Coronary artery (tissue), 2 donors: ENCODE results near the gene CTDP1.

ENCODE experiments used
- DNase-seq: peaks from one replicate; pipeline ENCODE4 v3.0.0-alpha.2; 2017; ENCODE audit warnings: low spot score
- H3K27ac ChIP-seq, 2 donors: fragments of 200-600 bp; sonication (generic); one replicate each; pipeline ENCODE4 v1.5.1; 2016 to 2019
- H3K4me3 ChIP-seq: fragments of 200-600 bp; sonication (generic); 2 replicates; pipeline ENCODE4 v1.5.1; 2016; ENCODE audit warnings: mild to moderate bottlenecking, moderate library complexity
- TF ChIP-seq, protein P1 (sequence below): fragments of 200-600 bp; sonication (generic); IDR thresholded peaks from one replicate; pipeline ENCODE4 v1.5.1; 2019; ENCODE audit warnings: antibody characterized with exemption

The CTDP1 gene

DNA sequence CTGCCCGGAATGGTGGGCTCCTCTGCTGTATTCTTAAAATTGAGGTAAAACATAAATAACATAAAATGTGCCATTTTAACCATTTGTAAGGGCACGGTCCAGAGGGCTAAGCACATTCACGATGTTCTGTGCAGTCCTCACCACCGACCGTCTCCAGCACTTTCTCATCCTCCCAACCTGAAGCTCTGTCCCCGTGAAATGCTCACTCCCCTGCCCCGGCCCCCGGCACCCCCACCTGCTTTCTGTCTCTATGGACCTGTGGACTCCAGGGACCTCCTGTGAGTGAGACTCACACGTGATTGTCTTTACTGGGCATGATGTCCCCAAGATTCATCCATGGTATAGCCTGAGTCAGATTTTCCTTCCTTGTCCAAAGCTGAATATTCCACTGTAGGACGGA lies 38.7 kb upstream of the CTDP1 start:
- H3K4me3 ChIP-seq, result no peak overlapping the region
- no peak for DNase-seq
- TF ChIP-seq, protein P1, sequence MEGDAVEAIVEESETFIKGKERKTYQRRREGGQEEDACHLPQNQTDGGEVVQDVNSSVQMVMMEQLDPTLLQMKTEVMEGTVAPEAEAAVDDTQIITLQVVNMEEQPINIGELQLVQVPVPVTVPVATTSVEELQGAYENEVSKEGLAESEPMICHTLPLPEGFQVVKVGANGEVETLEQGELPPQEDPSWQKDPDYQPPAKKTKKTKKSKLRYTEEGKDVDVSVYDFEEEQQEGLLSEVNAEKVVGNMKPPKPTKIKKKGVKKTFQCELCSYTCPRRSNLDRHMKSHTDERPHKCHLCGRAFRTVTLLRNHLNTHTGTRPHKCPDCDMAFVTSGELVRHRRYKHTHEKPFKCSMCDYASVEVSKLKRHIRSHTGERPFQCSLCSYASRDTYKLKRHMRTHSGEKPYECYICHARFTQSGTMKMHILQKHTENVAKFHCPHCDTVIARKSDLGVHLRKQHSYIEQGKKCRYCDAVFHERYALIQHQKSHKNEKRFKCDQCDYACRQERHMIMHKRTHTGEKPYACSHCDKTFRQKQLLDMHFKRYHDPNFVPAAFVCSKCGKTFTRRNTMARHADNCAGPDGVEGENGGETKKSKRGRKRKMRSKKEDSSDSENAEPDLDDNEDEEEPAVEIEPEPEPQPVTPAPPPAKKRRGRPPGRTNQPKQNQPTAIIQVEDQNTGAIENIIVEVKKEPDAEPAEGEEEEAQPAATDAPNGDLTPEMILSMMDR, result no peak
- no peak overlapping the region for H3K27ac ChIP-seq

DNA sequence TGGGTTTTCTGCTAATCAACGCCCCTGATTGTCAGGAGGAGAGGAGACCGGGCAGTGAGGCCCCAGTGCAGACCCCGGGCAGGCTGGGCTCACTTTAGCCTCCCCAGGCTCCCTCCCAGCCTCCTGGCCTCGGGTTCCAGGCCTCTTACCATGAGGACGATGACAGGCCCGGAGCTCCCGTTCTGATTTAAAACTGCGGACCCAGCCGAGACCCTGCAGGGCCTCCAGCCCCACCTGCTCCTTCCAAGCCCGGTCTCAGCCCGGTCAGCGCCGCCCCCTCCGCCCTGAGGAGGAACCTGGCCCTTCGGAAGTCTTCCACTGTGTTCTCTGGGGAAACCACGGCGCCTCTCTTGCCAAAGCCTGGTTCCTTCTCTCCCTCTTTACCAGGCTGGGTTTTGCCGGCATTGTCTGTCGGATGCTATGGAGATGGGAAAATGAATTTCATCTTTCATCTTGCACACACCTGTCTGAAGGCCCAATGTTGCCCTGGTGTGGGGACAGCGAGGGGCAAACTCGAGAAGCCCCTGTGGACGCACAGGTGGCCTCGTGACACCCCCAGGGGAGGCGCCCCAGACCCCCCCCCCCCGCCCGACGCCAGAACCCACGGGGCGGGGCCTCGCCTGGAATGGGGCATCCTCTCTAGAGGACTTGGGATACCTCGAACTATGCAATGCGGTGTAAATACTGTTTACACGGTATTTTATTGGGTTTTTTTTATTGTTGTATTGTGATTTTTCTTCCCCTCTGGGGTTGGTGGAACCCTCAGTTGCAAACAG lies 37.7 kb upstream of the CTDP1 start:
- DNase-seq, result no peak
- TF ChIP-seq, protein P1, result no peak
- Histone ChIP-seq H3K4me3 (no peak overlapping the region), H3K27ac (no peak overlapping the region)

DNA sequence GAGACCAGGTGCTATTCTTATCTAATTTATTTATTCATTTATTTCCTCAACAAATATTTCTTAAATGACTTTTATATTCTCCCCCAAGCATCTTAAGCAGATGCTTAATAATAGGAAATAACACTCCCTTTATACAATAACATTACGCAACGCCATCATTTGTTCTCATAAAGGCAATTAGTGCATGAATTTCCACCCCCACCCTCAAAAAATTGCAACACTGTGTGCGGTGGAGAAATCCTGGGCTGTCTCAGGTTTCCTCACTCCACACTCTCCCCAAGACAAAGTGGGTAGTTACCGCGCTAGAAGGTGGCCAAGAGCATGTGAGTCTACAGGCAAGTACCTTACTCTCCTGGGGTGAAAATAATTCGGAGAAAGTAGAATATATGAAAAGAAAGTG lies 37.0 kb upstream of the CTDP1 start:
- TF ChIP-seq, protein P1, result no peak
- no peak for DNase-seq
- Histone ChIP-seq H3K4me3 (no peak overlapping the region), H3K27ac (no peak overlapping the region)

DNA sequence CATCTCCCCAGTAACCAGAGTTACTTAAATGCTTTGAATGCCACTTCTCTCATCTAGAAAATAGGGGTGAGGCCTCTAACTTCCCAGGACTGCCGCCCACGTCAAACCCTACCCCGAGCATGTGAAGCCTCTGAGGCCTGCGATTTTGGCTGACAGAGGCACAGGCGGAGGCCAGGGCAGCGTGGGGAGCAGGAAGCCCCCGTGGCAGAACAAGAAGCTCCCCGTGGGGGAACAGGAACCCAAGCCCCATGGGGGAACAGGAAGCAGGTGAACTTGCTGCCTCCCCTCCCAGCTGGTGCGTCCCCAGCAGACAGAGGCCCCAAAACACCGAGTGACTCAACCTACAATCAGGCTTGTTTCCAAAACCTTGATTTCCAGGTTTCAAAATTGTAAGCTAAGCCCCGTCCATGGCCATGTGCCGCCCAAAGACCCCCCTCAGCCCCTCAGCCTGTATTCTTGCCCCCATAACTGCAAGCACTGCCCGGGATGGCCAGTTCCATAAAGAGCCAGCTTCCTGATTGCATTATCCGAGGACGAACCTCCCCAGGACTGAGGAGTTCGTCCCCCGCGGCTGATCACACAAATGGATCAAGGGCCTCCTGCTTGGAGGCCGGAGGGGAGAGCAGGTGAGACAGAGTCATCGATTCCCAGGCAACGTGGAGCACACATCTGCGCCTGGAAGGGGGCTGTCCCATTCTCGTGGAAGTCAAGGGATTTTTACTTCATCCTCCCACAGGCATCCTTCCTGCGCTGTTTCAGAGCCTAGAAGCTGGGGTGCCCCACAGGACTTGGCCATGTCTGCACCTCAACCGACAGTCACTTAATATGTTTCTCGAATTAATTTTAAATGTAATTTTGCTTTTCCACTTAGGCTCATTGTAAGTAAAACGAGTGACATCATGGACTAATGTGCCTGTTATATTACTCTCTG lies 36.3 kb upstream of the CTDP1 start:
- DNase-seq, result no peak
- H3K4me3 ChIP-seq, result no peak overlapping the region
- TF ChIP-seq, protein P1, result no peak
- no peak overlapping the region for H3K27ac ChIP-seq

DNA sequence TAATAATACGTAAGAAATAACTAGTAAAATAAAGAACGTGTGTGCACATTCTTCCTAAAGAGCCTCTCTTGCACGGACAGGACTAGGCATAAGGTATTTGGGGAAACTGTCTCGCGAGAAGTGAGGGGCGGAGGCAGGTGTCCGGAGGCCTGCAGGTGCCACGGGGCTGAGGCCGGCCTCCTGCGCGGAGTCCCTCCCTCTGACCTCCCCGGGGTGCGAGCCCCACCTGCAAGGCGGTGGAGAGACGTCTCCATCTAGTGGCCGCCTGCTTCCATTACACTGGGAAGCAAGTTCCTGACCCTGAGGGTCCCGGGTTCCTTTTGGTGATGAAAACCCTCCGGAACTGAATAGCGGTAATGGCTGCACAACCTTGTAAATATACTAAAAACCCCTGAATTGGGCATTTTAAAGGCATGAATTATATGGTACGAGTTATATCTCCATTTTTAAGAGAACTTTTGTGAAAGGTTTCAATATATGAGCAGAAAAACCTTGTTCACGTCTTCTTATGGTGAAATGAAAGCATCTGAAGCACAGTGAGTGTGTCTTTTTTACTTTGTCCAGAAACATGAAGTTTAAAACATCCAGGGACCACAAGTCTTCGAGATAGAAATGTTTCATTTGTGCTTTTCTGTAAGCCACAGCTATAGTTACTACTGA lies 35.5 kb upstream of the CTDP1 start:
- TF ChIP-seq, protein P1, result peak; percentile 96
- no peak overlapping the region for H3K27ac ChIP-seq
- DNase-seq, result no peak
- H3K4me3 ChIP-seq, result no peak overlapping the region

DNA sequence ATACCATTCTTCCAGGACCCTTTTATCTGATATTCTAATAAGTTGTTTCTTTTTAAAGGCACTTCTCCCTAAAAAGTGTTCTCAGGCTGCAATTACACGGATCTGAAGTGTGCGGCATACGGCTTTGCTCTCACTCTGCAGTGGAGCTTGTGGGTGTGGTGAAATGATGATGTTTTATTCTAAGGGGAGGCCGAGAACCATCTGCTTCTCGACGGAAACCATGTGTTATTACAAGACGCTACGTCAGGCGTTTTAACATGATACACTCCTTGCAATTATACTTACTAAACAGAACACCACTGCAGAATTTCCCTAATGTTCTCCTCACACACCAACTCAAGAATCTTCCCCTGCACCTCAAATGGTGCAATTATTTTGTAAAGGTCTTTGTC lies 34.9 kb upstream of the CTDP1 start:
- TF ChIP-seq, protein P1, result no peak
- Histone ChIP-seq H3K27ac (no peak overlapping the region), H3K4me3 (no peak overlapping the region)
- no peak for DNase-seq
